ENCODE results near the gene UBE2C. TPM values are rescaled to one million over a fixed set of nuclear protein-coding genes. Genes with fewer than 3 reads are reported as not detected.

UBE2C gene
- total RNA-seq, 2 donors from 2014 or later: 1.4 to 4.9 TPM

DNA sequence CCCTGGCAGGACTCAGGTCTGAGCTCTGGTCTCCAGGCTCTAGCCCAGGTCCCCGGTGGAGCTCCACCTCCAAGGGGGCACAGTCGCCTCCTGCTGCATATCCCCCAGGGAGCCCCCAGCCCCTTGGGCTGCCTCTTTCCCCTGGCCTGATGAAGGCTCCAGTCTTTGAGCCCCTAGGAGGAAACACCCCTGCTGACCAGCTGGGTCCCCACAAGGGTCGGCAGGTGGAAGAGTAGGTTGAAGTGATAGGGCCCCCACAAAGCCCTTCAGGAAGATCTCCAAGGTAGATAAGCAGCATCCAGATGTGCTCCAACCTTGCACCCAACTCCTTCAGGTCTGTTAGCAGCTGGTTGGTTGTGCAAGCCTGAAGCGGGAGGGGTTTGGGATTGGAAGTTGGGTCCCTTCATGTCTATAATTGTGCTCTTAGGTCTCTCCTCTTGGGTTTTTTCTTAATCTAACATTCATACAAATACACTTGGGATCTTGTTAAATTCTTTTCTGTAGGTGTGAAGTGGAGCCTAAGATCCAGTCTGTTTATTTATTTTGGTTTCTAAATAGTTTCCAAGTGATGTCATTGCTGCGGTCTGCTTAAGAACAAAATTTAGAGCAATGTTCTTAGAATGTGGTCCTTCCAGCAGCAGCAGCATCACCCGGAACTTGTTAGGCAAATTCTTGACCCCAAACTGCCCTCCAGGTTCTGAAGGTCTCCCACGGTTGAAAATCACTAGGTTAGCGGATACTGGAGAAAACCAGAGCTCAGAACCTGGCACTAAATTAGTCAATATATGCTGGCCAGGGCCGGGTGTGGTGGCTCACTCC, 5.1 kb downstream of the UBE2C start:
- H3K36me3 ChIP-seq: no peaks in the 10 kb centered on the region
- H3K9me3 ChIP-seq: no peaks in the 10 kb centered on the region
- H3K27ac ChIP-seq: peak overlapping the region in 1 of 2 donors; percentile 23
- no peak overlapping the region for H3K4me3 ChIP-seq
- DNase-seq (ENCODE audit: low spot score): no peak
- no peak for TF ChIP-seq CTCF (IDR thresholded peaks at IDR 0.05)
- H3K27me3 ChIP-seq: no peaks in the 10 kb centered on the region
- peaks cover 0 to 15% of the 10 kb centered on the region in 2 donors for H3K4me1 ChIP-seq

DNA sequence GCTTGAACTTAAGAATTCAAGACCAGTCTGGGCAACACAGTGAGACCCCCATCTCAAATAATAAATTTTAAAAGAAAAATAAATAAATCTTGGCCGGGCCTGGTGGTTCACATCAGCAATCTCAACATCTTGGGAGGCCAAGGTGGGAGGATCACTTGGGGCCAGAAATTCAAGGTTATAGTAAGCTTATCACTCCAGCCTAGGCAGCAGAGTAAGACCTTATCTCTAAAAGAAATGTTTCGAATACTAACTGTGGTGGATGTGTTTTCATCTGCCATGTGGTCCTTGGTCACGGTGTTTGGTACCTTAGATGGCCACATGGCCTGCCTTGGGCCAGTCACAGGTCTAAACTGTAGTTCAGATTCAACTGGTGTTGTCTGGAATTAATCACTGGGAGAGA, 5.8 kb downstream of the UBE2C start:
- TF ChIP-seq CTCF (IDR thresholded peaks at IDR 0.05): no peak
- Histone ChIP-seq H3K4me3 (no peak overlapping the region), H3K36me3 (no peaks in the 10 kb centered on the region), H3K27me3 (no peaks in the 10 kb centered on the region), H3K9me3 (no peaks in the 10 kb centered on the region), H3K4me1 (peaks cover 0 to 15% of the 10 kb centered on the region in 2 donors), H3K27ac (peak overlapping the region in 1 of 2 donors; percentile 23)
- DNase-seq (ENCODE audit: low spot score): no peak

GRCh38 chr20:45819466-45819865, 7.0 kb downstream of the UBE2C start:
- TF ChIP-seq CTCF (IDR thresholded peaks at IDR 0.05): no peak
- no peak overlapping the region for H3K27ac ChIP-seq
- H3K27me3 ChIP-seq: no peaks in the 10 kb centered on the region
- peaks cover 0 to 27% of the 10 kb centered on the region in 2 donors for H3K4me1 ChIP-seq
- DNase-seq (ENCODE audit: low spot score): no peak
- no peaks in the 10 kb centered on the region for H3K9me3 ChIP-seq
- H3K36me3 ChIP-seq: no peaks in the 10 kb centered on the region
- no peak overlapping the region for H3K4me3 ChIP-seq

DNA sequence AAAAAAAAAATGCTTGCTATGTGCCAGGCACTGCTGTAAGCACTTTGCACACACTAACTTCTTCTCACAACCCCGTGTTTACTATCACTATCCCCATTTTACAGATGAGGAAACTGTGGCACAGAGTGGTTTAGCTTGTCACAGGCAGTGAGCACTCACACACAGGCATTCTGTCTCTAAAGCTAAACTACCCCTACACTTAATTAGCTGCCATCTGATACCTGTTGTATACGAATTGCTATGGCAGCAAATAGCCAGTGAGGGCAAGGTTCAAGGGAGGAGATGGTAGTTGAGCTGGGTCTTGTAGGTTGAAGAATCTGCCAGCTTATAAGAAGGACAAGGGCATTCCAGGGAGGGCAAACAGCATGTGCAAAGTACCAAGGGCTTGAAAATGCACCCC, 9.5 kb downstream of the UBE2C start:
- Histone ChIP-seq H3K9me3 (no peaks in the 10 kb centered on the region), H3K27ac (no peak overlapping the region), H3K27me3 (no peaks in the 10 kb centered on the region), H3K36me3 (no peaks in the 10 kb centered on the region), H3K4me3 (no peak overlapping the region), H3K4me1 (peaks cover 0 to 42% of the 10 kb centered on the region in 2 donors)
- no peak for DNase-seq (ENCODE audit: low spot score)
- TF ChIP-seq CTCF (IDR thresholded peaks at IDR 0.05): no peak

GRCh38 chr20:45822857-45823256, 10.4 kb downstream of the UBE2C start:
- DNase-seq (ENCODE audit: low spot score): no peak
- H3K4me3 ChIP-seq: no peak overlapping the region
- TF ChIP-seq CTCF (IDR thresholded peaks at IDR 0.05): no peak
- H3K27ac ChIP-seq: no peak overlapping the region
- H3K36me3 ChIP-seq: no peaks in the 10 kb centered on the region
- H3K9me3 ChIP-seq: no peaks in the 10 kb centered on the region
- no peaks in the 10 kb centered on the region for H3K27me3 ChIP-seq
- H3K4me1 ChIP-seq: peaks cover 0 to 39% of the 10 kb centered on the region in 2 donors
